HG03354 (cell line): ENCODE measurements around the gene MLIP.

ENCODE experiments used
- ATAC-seq: cut with Tn5 transposase; IDR thresholded peaks from one replicate; pipeline ENCODE4 v1.9.1; 2021; ENCODE audit warnings: mild to moderate bottlenecking; ENCODE audit not compliant: unreplicated experiment, poor library complexity, severe bottlenecking

MLIP gene

DNA sequence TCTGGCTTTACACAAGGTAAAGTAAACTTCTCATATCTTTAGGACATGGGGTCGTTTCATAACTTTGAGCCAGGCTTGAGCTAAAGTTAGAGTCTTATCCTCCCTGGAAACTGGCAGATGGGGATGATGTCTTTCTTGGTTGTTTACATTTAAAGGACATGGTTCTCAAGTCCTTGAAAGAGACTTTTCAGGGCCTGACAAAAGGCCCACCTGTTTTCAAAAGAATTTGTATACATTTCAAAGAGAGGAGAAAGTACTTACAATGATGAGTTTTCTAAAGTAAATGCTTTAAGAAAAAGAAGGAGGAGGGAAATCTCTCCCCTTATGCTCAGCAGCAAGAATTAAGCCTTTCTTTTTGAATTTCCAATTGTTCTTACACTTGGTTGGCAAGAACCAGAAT, 151.3 kb downstream of the MLIP start:
- no peak for ATAC-seq

- no peak for ATAC-seq
These were observed 151.7 kb downstream of the MLIP start for GRCh38 chr6:54262971-54263370.

- no peak for ATAC-seq
These were observed 153.5 kb downstream of the MLIP start for GRCh38 chr6:54264581-54265272.

- ATAC-seq, result no peak
These were observed 155.2 kb downstream of the MLIP start for GRCh38 chr6:54266400-54266923.

- peak; percentile 56 for ATAC-seq
These were observed 156.6 kb downstream of the MLIP start for GRCh38 chr6:54267798-54268197.

DNA sequence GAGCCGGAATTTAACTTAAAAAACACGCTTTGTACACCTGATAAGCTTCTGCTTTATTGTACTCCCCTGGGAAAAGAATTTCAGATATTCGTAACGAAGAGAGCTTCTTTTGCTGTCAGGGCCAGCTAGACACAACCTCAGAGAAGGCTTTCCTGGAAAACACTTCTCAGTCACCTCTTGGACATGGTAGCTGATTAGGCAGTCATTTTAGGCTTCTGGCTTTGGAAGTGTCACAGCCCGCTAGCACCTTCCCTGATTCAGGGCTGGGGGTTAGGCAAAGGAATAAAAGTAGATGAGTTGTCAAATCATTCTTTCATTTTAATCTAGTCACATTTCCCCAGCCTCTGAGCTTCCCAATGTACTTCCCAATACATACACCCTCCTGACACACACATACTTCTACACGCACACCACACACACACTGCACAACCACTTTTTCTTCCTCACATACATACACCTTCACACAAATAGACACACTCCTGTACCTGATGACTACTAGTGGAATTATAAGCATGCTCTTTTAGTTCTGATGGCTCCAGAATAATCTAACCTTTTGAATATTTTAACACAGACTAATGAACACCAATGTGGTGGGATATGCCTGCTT, 162.1 kb downstream of the MLIP start:
- ATAC-seq, result no peak

DNA sequence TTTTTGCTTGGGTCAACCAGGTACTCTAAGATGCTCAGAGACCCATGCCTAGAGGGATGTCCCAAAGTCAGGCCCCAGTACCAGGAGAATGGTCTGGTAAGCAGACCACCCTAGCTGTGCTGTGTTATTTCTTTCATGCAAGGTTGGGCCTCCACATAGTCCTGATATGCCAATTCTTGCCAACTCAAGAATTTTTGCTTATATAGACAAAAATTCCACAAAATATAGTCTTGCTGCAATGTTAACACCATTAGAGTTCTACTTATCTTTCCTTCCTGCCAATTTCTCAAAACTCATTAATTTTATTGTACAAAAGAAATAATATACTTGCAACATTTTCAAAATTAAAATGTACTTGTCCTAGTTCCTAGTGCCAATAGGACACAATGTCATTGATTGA, 163.1 kb downstream of the MLIP start:
- no peak for ATAC-seq

GRCh38 chr6:54282186-54282585, 170.9 kb downstream of the MLIP start:
- no peak for ATAC-seq

DNA sequence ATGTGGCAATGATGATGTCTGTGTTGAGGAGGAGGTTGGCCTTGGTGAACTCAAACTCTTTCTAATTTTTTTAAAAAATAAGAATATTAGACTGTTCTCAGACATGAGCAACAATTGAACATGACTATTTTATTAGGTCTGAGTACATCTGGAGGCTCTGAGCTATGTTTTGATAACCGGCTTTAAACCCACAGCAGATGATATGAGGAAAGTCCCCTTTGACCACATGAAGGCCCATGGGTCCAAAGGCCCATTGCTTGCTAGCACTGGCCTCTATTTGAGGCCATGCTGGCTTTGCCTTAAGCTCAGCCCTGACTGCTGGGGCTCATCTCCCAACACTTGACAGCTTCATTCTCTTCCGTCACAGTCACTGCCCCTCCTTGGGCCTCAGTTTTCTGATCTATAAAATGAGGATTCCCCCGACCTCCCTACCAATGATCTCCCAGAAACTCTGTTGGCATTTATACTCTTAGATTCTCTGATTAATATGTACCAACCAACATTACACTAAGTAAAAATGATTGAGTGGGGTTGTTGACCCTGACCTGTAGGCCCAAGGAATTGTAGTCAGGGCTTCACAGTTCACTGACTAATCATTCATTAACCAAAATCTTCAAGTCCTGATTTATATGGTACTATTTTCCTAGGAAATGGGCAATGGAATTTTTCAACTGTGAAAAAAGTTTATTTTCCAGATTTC, 173.1 kb downstream of the MLIP start:
- ATAC-seq, result no peak

DNA sequence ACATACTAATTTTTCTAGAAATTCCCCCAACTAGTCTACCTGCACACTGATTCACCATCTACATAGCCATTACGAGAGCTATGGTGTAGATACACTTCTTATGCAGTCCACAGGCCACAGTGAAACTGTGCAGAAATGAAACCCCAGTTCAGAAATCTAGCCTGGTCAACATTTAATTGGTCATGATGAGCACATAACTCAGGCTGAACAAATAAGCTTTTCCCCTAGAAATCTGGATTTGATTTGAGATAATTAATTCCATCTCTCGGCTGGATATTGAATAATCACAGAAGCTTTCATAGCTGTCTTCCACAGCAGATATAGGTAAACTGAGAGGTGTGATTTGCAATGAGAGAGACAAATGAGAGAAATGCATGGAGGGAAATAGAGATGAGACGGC, 174.4 kb downstream of the MLIP start:
- ATAC-seq, result no peak

GRCh38 chr6:54286141-54286540, 174.9 kb downstream of the MLIP start:
- no peak for ATAC-seq

- ATAC-seq, result no peak
These were observed 177.2 kb downstream of the MLIP start for GRCh38 chr6:54288474-54288873.

- no peak for ATAC-seq
These were observed 178.2 kb downstream of the MLIP start for GRCh38 chr6:54289426-54289825.

GRCh38 chr6:54291146-54291545, 179.9 kb downstream of the MLIP start:
- peak; percentile 68 for ATAC-seq

DNA sequence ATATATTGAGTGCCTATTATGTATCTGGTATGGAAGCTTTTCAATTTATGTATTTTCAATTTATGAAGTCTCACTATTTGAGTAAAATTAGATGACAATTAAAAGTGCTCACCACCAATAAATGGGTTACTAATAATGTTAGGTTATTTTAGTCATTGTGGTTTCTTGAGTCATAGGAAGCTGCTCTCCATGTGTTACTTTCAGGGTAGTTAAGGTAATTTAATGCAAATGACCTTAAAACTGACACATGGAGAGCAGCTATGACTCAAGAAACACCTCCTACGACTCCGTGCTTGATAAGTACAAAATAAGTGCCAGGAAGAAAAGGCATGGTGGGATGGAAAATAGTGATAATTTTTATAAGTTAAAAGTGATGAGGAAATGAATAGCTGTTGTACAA, 180.5 kb downstream of the MLIP start:
- ATAC-seq, result peak; percentile 95

DNA sequence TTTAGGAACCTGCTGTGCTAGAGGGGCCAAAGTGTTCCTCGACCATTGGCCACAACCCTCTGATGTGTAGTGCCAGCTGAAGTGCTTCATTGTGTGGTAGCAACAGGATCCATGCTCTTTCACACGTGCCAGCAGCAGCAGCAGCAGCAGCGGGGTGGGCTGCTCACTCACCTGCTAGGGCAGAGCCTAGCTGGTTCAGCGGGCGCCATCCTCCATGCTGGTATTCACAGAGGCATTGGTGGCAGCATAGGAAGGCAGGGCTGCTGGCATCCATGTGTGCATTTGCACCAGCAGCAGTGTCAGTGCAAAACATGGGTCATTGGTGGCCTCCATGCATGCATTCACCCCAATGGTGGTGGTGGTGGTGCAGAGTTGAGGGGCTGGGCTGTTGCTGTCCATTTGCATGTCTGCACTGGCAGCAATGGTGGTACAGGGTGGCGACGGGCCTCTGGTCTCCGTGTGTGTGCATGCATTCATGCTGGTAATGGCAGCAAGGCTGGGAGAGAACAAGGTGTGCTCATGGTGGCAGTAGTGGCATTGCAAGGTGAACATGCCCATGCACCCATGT, 183.8 kb downstream of the MLIP start:
- ATAC-seq, result no peak

DNA sequence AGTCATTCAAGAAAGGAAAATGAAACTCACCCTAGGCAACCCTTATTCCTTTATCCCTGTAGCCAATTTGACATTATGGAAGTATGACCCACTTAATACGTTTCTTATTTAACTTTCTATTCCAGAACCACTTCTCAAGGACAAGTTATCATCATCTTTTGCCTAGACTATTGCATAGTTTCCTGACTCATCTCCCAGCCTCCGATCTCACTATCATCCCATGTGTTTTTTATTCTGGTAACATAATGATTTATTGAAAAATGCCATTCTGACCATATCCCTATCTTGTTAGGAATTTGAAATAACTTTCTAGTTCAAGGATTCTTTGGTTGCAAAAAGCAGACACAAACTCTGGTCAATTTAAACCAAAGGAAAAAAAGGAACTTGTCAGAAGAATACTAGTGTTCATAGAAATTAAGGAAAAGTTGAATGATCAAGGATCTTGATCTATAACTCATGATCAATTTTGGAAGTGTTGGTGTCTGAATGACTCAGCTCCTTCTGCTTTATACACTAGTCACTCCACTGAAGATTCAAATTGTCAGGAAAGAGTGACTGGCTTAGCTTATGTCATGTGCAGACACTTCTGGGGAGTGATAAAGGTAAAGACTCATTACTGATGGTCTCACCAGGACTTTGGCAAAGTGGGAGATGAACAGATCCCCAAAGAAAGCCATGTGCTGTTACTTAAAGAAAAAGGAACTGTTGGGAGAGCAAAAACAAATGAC, 188.5 kb downstream of the MLIP start:
- ATAC-seq, result no peak

GRCh38 chr6:54301770-54302169, 190.5 kb downstream of the MLIP start:
- ATAC-seq, result no peak

GRCh38 chr6:54307439-54307910, 196.2 kb downstream of the MLIP start:
- peak; percentile 70 for ATAC-seq
